MG63 (cell line): ENCODE data around the gene MICAL3. TPM values are rescaled to one million over a fixed set of nuclear protein-coding genes. Genes with fewer than 3 reads are reported as not detected.

ENCODE experiments used
- DNase-seq: peaks from one replicate; pipeline ENCODE4 v3.0.0-alpha.2; 2020
- H3K27me3 ChIP-seq: fragments of 250-450 bp; sonication (Bioruptor Pico); 2 replicates; pipeline ENCODE4 v1.5.1; 2020; ENCODE audit warnings: mild to moderate bottlenecking, moderate library complexity
- H3K36me3 ChIP-seq: fragments of 250-450 bp; sonication (Bioruptor Pico); 2 replicates; pipeline ENCODE4 v1.5.1; 2020; ENCODE audit warnings: mild to moderate bottlenecking, moderate library complexity
- H3K4me3 ChIP-seq: fragments of 250-450 bp; sonication (Bioruptor Pico); 2 replicates; pipeline ENCODE4 v1.5.1; 2020; ENCODE audit warnings: mild to moderate bottlenecking, moderate library complexity
- H3K9me3 ChIP-seq: fragments of 250-450 bp; sonication (Bioruptor Pico); 2 replicates; pipeline ENCODE4 v1.5.1; 2020; ENCODE audit warnings: mild to moderate bottlenecking, moderate library complexity
- total RNA-seq: library from RNA; depleted of rRNA; stranded (reverse); fragments of >200 nt; shearing (Covaris generic); gene quantifications from 2 replicates; pipeline ENCODE4 v1.2.3, GENCODE V29; 2014; ENCODE audit warnings: low replicate concordance

MICAL3 gene
- total RNA-seq, 1 experiment from 2014 or later, result 13.4 TPM

- Histone ChIP-seq H3K36me3 (peaks cover 30% of the 10 kb centered on the region), H3K4me3 (no peak overlapping the region), H3K27me3 (no peaks in the 10 kb centered on the region), H3K9me3 (no peaks in the 10 kb centered on the region)
- no peak for DNase-seq
These were observed 168.6 kb downstream of the MICAL3 start for GRCh38 chr22:17855572-17856290.

DNA sequence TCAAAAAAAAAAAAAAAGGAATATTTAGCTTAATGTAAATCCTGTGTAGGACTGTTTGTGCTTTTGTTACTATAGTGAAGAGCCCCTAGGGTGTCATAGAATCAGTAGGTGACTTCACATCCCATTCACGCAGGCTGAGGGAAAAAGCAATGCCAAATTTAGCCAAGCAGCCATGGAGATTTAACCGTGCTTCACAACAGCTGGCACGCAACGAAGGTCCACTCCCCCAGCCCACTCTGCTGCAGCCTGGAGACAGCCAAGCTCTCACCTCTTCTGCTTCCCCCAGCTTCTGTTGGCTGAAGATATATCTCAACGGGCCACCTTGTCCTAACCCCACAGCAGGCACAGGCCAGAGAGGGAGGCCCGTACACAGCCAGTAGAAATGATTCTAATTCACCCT, 171.3 kb downstream of the MICAL3 start:
- Histone ChIP-seq H3K4me3 (no peak overlapping the region), H3K9me3 (no peaks in the 10 kb centered on the region), H3K27me3 (no peaks in the 10 kb centered on the region), H3K36me3 (peaks cover 31% of the 10 kb centered on the region)
- DNase-seq, result no peak

- Histone ChIP-seq H3K4me3 (no peak overlapping the region), H3K9me3 (no peaks in the 10 kb centered on the region), H3K36me3 (peaks cover 22% of the 10 kb centered on the region), H3K27me3 (no peaks in the 10 kb centered on the region)
- no peak for DNase-seq
These were observed 172.6 kb downstream of the MICAL3 start for GRCh38 chr22:17851759-17852158.

GRCh38 chr22:17847360-17848078, 176.8 kb downstream of the MICAL3 start:
- no peak for DNase-seq
- no peak overlapping the region for H3K4me3 ChIP-seq
- H3K27me3 ChIP-seq, result no peaks in the 10 kb centered on the region
- H3K9me3 ChIP-seq, result no peaks in the 10 kb centered on the region
- peaks cover 30% of the 10 kb centered on the region for H3K36me3 ChIP-seq

GRCh38 chr22:17846326-17846992, 177.9 kb downstream of the MICAL3 start:
- Histone ChIP-seq H3K27me3 (no peaks in the 10 kb centered on the region), H3K4me3 (no peak overlapping the region), H3K36me3 (peaks cover 32% of the 10 kb centered on the region), H3K9me3 (no peaks in the 10 kb centered on the region)
- no peak for DNase-seq

DNA sequence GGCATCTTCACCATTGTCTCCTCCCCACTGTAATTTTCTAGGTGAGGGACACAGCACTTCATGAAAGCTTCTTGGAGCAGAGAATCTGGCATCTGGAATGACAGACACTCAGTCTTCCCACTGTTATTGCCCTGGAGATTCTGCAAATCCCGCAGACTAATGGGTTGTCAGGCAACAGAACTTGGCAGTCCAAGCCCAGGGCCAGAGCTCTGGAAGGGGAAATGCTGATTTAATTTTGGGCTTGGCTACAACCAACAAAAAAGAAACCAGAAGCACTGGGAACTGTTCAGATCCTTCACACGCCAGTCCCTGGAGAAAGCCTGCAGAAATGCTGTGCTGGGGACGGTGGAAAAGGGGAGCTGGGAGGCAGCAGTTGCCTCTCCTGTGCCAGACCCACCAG, 178.6 kb downstream of the MICAL3 start:
- H3K4me3 ChIP-seq, result no peak overlapping the region
- no peaks in the 10 kb centered on the region for H3K27me3 ChIP-seq
- no peak for DNase-seq
- H3K36me3 ChIP-seq, result peaks cover 37% of the 10 kb centered on the region
- H3K9me3 ChIP-seq, result no peaks in the 10 kb centered on the region

DNA sequence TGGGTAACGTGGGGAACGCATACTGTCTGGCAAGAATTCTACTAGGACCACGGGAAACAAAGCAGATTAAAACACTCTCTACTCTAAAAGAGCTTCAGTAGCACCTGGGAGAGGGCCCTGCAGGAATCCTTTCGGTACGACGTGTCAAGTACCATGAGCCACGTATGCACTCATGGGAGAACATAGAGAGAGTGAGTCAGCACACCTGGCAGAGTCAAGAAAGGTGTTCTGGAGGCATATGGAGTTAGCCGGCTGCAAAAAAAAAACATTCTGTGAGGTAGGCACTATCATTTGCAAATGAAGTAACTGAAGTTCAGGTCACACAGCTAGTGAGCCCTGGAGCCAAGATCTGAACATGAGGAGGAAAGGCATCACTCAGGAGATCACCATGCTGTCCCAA, 179.0 kb downstream of the MICAL3 start:
- no peak overlapping the region for H3K4me3 ChIP-seq
- H3K36me3 ChIP-seq, result peaks cover 37% of the 10 kb centered on the region
- DNase-seq, result no peak
- H3K9me3 ChIP-seq, result no peaks in the 10 kb centered on the region
- no peaks in the 10 kb centered on the region for H3K27me3 ChIP-seq

DNA sequence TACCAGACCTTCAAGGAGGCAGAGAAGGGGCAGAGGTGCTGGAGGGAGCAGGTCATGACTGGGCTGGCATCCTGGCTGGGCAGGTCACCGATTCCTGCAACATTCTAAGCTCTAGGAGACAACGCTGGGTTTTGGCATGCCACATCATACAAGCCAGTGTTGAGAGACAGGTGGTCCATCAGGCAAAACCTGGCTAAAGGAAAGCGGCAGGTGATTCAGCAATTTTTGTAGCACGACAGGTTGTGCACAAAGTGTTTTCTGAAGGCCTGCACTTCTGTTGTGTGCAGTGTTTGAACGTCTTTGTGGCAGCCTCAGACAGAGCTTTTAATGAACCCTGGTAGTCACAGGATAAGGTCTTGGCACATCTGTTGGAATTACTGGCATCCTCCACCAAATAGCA, 180.2 kb downstream of the MICAL3 start:
- Histone ChIP-seq H3K27me3 (no peaks in the 10 kb centered on the region), H3K9me3 (no peaks in the 10 kb centered on the region), H3K36me3 (peaks cover 36% of the 10 kb centered on the region), H3K4me3 (no peak overlapping the region)
- no peak for DNase-seq

GRCh38 chr22:17842386-17842785, 182.0 kb downstream of the MICAL3 start:
- Histone ChIP-seq H3K9me3 (no peaks in the 10 kb centered on the region), H3K36me3 (peaks cover 44% of the 10 kb centered on the region), H3K27me3 (no peaks in the 10 kb centered on the region), H3K4me3 (no peak overlapping the region)
- no peak for DNase-seq

DNA sequence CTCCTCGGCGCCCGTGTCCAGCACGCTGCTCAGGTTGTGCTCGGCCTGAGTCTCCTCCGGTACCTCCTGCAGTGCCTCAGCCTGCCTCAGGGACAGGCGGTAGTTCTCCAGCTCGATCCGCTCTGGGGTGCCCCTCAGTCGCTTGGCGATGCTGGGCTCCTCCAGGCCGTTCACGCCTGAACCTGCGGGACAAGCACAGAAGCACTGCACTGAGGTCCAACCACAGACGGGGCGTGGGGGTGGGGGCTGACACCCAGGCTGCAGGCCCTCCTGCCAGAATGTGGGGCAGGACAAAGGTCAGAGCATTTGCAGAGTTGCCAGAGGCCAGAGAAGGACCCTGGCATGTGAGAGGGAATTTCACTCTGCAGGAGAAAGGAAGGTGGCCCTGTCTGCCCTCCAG, 182.5 kb downstream of the MICAL3 start:
- peaks cover 48% of the 10 kb centered on the region for H3K36me3 ChIP-seq
- no peak for DNase-seq
- no peaks in the 10 kb centered on the region for H3K9me3 ChIP-seq

GRCh38 chr22:17838180-17838865, 186.0 kb downstream of the MICAL3 start:
- Histone ChIP-seq H3K4me3 (no peak overlapping the region), H3K27me3 (no peaks in the 10 kb centered on the region), H3K36me3 (peaks cover 50% of the 10 kb centered on the region), H3K9me3 (no peaks in the 10 kb centered on the region)
- DNase-seq, result no peak

More for the DNA sequence above, 182.5 kb downstream of the MICAL3 start:
- no peaks in the 10 kb centered on the region for H3K27me3 ChIP-seq
- no peak overlapping the region for H3K4me3 ChIP-seq

GRCh38 chr22:17836992-17837742, 187.2 kb downstream of the MICAL3 start:
- H3K9me3 ChIP-seq, result no peaks in the 10 kb centered on the region
- no peak for DNase-seq
- H3K4me3 ChIP-seq, result no peak overlapping the region
- peaks cover 52% of the 10 kb centered on the region for H3K36me3 ChIP-seq
- H3K27me3 ChIP-seq, result no peaks in the 10 kb centered on the region

DNA sequence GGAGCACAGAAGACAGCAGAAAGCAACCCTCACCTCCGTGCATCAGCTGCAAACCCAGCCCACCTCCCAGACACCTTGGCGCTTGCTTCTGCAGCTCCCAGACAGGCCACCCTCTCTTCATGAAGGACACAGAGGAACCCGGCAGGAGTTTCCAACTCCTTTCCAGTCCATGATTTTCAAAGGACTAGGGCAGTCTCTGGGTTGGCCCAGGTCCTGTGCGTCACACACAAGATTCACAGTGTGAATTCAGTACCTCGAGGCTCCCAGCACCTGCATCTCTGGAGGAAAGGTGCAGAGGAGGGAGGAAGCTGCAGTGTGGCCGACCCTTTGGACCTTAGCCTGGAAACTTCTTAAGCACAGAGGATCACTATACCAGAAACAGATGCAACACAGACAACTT, 189.1 kb downstream of the MICAL3 start:
- H3K27me3 ChIP-seq, result no peaks in the 10 kb centered on the region
- H3K4me3 ChIP-seq, result no peak overlapping the region
- H3K36me3 ChIP-seq, result peaks cover 40% of the 10 kb centered on the region
- H3K9me3 ChIP-seq, result no peaks in the 10 kb centered on the region
- no peak for DNase-seq

DNA sequence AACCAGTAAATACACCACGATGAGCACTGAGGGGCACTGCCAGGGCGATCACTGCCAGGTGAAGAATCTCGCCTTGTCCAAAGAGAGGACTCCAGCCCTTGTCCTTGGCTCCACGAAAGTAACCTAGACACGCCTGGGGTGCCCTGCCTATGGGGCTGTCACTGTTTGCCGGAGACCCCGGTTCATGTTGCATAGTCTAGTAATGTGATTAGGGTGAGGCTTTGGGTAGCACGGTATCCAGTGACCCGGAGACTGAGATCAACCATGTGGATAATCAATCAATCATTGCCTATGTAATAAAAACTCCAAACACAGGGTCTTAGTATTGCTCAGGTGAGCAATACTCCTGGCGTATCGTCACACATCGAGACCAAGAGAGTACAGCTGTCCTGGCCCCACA, 190.9 kb downstream of the MICAL3 start:
- H3K4me3 ChIP-seq, result no peak overlapping the region
- peaks cover 49% of the 10 kb centered on the region for H3K36me3 ChIP-seq
- no peak for DNase-seq
- no peaks in the 10 kb centered on the region for H3K27me3 ChIP-seq
- H3K9me3 ChIP-seq, result no peaks in the 10 kb centered on the region

DNA sequence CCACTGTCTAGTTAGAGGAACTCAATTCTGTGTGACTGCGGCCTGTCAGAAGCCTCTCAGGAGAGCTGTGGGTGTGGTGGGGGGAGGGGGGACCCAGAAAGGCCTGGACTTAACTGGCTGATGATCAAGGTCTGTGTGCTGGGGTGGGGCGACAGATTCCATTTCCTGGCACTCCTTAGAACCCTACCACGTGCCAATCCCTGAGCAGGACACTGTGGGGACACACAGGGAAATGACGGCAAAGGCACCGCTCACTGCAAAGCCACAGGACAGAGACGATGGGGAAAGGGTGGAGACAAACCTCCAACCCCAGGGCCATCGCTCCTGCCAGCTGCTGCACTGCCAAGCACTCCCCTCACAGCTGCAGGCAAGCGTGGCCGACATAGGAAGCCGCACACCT, 191.7 kb downstream of the MICAL3 start:
- no peaks in the 10 kb centered on the region for H3K9me3 ChIP-seq
- no peak overlapping the region for H3K4me3 ChIP-seq
- H3K27me3 ChIP-seq, result no peaks in the 10 kb centered on the region
- DNase-seq, result no peak
- peaks cover 47% of the 10 kb centered on the region for H3K36me3 ChIP-seq

DNA sequence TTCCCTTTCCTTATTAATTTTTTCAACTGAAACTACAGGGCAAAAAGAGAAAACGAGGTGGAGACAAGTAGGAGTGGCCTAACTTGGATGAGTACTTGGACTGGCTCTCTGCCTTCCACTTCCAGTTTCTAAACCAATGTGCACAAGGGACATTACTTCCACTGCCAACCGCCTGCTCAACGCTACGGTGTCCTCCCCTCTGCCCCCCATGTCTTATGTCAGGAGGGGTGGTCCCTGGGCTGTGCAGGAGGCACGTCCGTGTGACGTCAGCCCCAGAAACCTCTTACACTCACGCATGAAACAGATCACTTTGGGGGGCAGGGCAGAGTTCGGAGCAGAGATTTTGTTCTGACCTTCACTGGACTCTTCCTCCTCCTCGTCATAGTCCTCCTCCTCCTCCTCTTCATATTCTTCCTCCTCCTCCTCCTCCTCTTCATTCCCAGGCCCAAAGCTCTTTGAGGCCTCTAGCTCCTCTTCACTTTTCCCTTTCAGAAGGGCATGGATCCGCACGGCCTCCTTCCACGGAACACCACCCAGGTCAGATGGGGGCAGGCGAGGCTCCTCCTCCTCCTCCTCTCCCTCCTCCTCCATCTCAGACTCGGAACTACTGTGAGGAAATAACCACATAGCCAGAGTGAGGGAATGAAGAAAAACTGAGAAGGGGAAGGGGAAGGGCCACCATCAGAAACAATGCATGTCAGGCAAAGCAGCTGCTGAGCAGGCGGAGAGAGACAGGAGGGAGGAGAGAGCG, 192.7 kb downstream of the MICAL3 start:
- DNase-seq, result no peak
- Histone ChIP-seq H3K9me3 (no peaks in the 10 kb centered on the region), H3K27me3 (no peaks in the 10 kb centered on the region), H3K36me3 (peaks cover 47% of the 10 kb centered on the region), H3K4me3 (no peak overlapping the region)
